Omental fat pad (tissue), 4 donors: ENCODE results near the gene PTPN5. TPM values are rescaled to one million over a fixed set of nuclear protein-coding genes. Genes with fewer than 3 reads are reported as not detected.

Experiments used
- ATAC-seq: fragments of 150-250 bp; one replicate; pipeline ENCODE4 v1.9.1; 2016; ENCODE audit warnings: mild to moderate bottlenecking, moderate library complexity; ENCODE audit not compliant: low FRiP score
- DNase-seq: peaks from one replicate; pipeline ENCODE4 v3.0.0-alpha.2; 2019; ENCODE audit warnings: low spot score
- total RNA-seq, 4 donors: library from RNA; depleted of rRNA; stranded (reverse); fragments of >200 nt; gene quantifications; one replicate each; pipeline ENCODE4 v1.1.0, GENCODE V29; 2016
- TF ChIP-seq, protein P1 (sequence below), 3 donors: fragments of 450-650 bp; IDR thresholded peaks; one replicate each; pipeline ENCODE4 v1.5.1; 2016 to 2017; ENCODE audit warnings: antibody characterized with exemption in 3 of 3, mild to moderate bottlenecking in 3 of 3, moderate library complexity in 2 of 3

The PTPN5 gene
- total RNA-seq, 4 donors from 2014 or later: 0.28 to 4.7 (median 1.5) TPM

DNA sequence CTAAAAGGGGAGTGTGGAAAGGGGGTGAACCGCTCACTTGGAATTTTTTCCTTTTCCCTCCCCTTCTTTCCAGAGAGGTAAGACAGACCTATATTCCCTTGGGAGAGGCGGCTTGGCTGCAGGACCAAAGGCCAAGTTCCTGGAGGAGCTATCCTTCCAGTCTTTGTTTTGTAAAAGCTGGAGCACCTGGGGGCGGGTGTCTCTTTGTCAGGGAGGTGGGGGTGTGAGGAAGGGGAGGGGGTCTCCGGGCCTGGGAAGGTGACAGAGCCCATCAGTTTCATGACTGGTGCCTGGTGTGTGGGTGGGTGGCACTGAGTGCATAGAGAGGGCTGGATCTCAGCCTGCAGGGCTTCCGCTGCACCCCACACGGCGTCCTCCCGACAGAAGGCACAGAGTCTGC is 18.5 kb downstream of the PTPN5 start:
- DNase-seq (no peak), ATAC-seq (no peak)
- TF ChIP-seq, protein P1, sequence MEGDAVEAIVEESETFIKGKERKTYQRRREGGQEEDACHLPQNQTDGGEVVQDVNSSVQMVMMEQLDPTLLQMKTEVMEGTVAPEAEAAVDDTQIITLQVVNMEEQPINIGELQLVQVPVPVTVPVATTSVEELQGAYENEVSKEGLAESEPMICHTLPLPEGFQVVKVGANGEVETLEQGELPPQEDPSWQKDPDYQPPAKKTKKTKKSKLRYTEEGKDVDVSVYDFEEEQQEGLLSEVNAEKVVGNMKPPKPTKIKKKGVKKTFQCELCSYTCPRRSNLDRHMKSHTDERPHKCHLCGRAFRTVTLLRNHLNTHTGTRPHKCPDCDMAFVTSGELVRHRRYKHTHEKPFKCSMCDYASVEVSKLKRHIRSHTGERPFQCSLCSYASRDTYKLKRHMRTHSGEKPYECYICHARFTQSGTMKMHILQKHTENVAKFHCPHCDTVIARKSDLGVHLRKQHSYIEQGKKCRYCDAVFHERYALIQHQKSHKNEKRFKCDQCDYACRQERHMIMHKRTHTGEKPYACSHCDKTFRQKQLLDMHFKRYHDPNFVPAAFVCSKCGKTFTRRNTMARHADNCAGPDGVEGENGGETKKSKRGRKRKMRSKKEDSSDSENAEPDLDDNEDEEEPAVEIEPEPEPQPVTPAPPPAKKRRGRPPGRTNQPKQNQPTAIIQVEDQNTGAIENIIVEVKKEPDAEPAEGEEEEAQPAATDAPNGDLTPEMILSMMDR (IDR thresholded peaks at IDR 0.05): no peak

DNA sequence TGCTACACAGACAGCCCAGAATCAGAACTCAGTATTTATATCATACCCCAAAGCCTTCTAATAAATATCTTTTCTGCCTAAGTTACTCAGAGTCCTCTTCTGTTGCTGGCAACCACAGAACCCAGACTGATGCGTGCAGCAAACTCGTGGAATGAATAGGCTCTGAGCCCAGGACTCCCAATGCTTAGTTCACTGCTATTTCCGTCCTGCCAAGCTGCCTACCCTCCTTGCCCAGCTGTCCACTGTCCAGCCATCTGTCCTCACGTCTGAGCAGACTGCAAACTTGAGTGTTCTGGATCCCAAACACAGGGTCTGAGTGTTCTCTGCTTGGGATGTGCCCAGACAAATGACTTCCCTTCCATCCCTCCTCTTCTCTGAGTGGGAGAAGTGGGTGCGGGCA is 19.4 kb downstream of the PTPN5 start:
- TF ChIP-seq, protein P1 (IDR thresholded peaks at IDR 0.05): no peak
- DNase-seq (no peak), ATAC-seq (no peak)

DNA sequence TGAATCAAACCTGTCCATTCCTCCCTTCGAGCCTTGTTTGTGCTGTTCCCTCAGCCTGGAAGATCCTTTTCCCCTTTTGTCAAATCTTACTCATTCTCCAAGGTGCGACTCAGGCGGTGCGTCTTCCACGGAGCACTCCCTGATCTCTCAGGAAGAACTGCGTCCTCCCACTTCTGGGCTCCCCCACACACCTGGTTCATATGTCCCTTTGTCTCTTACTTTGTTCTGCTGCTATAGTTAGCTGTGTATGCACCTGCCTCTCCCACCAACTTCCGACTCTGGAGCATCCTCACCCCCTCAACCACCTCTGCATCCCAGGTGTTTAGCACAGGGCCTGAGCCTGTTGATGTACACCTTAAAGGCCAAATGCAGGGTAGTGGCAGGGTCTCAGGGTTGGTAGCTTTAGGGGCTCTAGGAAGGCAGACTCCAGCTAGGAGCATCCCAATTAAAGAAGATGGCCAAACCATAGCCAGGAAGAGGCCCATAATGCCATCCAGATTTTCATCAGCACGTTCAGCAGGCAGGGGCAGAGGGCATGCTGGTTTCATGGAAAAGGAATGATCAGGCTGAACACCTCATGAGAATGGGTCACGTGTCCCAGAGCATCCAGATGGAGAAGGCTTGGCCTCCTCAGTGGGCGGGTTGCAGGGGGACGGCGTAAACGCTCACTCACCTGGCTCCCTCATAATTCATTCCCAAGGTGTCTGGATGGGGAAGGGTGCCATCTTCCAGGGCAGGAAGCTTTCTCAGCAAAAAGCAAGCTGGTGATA is 20.1 kb downstream of the PTPN5 start:
- no peak for ATAC-seq
- TF ChIP-seq, protein P1 (IDR thresholded peaks at IDR 0.05): no peak
- no peak for DNase-seq

DNA sequence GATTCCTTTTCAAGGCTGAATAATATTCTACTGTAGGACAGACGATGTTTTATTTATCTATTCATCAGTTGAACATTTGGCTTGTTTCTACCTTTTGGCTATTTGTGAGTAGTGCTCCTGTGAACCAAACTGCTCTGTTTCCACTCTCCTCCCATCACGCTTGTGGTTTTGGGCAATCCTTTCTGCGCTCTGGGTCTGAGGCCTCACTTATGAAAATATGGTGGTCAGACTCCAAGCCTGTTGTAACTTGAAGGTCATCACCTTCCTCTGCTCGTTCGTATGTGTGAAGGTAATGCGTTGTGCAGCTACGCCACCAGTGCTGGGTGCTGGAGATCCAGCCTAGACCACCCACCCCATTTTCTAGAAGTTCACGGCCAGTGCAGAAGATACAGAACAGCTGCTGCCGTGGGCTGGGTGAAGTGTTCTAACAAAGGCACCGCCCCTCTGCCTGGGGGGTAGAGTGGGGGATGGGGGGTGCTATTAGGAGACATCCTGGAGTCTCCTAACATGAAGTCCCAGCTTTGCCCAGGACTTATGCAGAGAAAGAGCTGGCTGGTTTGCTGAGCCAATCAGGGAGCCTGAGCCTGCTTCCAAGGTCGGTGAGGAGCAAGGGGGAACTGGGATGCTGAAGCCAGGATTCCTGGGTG is 21.0 kb downstream of the PTPN5 start:
- TF ChIP-seq, protein P1 (IDR thresholded peaks at IDR 0.05): no peak
- no peak for DNase-seq
- ATAC-seq: no peak

DNA sequence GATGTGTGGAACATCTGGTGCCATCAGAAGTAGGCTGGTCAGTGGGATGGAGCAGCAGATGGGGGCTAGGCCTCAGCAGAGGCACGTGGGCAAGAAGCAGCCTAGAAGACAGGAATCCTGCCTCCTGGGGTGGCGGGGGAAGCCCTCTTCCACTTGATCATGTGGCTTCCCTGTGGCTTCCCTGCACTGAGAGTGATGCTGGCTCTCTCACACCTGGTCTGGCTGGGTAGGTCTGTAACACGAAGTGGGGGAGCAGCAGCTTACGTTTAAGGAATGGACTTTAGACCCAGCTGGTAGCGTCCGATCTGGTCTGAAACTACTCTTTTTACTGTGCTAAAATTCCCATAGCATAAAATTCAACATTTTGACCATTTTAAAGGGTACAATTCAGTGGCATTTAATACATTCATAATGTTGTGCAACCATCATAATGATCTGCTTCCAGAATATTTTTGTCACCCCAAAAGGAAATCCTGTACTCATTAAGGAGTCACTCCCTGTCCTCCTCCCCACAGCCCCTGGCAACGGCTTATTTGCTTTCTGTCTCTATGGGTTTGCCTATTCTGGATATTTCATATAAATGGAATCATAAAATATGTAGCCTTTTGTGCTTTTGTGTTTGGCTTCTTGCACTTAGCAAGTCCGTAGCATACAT is 21.7 kb downstream of the PTPN5 start:
- no peak for DNase-seq
- ATAC-seq: no peak
- TF ChIP-seq, protein P1 (IDR thresholded peaks at IDR 0.05): no peak

DNA sequence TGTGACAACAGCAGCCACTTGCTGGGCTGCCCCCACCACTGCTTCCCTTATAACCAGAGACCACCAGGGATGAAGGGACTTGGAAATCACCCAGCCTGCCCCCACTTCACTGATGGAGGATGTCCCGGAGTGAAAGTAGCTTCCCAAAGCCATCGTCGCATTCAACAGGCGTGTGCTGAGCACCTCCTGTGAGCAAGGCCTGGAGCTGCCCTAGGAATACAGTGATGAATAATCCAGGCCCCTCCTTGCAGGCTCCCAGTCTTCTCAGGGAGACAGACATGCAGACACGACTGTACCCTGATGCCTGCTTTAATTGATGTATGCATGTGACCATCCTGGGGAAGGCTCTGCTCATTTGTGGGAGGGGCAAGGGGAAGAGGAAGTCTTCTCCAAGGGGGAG is 22.6 kb downstream of the PTPN5 start:
- DNase-seq: no peak
- TF ChIP-seq, protein P1 (IDR thresholded peaks at IDR 0.05): no peak
- no peak for ATAC-seq
